Fibroblast of mammary gland (primary cell): ENCODE results near the gene MXD4.

ENCODE experiments used
- DNase-seq: peaks from one replicate; pipeline ENCODE4 v3.0.0-alpha.2; 2010; ENCODE audit warnings: low read depth
- H3K4me3 ChIP-seq: 2 replicates; pipeline ENCODE4 v1.5.1; 2011; ENCODE audit warnings: low read depth, mild to moderate bottlenecking, low read length, moderate library complexity; ENCODE audit not compliant: control insufficient read depth
- TF ChIP-seq, protein P1 (sequence below): conservative IDR thresholded peaks from 2 replicates; pipeline ENCODE4 v1.5.1; 2011; ENCODE audit warnings: low read depth, low read length, inconsistent platforms; ENCODE audit not compliant: control insufficient read depth, insufficient read depth

MXD4 gene

DNA sequence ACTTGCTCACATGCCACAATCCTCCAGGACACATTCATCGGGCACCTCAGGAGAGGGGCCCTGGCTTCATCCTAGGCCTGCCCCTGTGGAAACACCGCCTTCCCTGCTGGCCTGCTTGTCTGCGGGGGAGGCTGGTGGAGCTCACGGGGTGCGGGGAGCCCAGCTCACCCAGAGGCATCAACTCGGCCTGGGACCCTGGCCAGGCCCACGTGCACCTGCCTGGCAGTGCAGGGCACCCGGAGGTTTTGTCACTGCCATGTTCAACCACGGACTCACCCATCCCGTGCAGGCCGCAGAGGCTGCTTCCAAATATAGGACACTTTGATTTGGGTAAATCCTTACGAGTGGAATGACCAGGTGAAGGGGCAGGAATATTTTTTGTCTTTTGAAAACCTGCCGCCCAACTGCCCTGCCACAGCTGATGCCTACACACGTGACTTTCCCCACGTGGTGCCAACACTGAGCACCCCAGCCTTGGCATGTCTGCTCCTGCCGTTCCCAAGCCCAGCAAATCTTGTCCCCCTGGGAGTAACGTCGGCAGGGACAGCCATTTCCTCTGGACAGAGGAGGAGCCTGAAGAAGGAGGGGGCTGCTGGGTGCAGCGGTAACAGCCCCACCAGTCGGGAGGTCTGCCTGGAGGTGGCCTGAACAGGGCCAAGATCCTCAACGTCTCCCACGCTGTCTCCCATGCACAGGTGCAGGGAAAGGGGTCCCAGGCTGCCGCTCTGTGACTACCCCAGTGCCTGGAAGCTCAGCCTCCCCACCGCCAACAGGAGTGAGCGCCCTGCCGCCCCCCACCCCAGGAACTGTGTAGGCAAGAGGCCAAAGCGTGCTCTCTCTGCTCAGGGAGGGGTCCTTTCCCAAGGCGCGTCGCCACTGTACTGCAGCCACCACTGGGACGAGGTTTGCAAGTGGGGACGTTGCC is 8.5 kb downstream of the MXD4 start:
- H3K4me3 ChIP-seq = no peak overlapping the region
- TF ChIP-seq, protein P1, sequence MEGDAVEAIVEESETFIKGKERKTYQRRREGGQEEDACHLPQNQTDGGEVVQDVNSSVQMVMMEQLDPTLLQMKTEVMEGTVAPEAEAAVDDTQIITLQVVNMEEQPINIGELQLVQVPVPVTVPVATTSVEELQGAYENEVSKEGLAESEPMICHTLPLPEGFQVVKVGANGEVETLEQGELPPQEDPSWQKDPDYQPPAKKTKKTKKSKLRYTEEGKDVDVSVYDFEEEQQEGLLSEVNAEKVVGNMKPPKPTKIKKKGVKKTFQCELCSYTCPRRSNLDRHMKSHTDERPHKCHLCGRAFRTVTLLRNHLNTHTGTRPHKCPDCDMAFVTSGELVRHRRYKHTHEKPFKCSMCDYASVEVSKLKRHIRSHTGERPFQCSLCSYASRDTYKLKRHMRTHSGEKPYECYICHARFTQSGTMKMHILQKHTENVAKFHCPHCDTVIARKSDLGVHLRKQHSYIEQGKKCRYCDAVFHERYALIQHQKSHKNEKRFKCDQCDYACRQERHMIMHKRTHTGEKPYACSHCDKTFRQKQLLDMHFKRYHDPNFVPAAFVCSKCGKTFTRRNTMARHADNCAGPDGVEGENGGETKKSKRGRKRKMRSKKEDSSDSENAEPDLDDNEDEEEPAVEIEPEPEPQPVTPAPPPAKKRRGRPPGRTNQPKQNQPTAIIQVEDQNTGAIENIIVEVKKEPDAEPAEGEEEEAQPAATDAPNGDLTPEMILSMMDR = no peak
- DNase-seq = no peak

DNA sequence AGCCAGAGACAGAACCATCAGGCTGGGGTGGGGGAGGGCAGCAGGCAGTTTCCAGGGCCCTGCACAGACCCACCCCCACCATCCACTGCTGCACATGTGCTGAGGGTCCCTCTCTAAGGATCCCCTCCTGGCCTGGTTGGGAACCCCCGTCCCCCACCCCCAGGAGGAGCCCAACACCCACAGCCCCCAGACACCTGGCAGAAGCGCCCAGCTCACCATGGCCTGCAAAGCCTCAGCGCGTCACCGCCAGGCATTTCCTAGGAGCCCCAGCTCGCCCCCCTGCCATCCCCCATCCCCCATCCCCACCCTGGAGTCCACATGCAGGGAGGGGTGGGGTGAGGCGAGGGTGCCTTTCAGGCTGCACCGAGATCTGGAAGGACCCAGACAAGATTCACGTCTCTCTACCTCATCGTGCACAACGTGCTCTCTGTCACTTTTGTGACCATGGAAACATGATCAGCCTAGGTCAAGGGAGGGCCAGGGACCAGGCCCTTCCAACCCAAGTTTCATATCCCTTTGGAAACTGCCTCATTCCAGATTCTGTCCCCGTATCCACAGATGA is 9.3 kb downstream of the MXD4 start:
- DNase-seq = no peak
- no peak overlapping the region for H3K4me3 ChIP-seq
- TF ChIP-seq, protein P1 = no peak

DNA sequence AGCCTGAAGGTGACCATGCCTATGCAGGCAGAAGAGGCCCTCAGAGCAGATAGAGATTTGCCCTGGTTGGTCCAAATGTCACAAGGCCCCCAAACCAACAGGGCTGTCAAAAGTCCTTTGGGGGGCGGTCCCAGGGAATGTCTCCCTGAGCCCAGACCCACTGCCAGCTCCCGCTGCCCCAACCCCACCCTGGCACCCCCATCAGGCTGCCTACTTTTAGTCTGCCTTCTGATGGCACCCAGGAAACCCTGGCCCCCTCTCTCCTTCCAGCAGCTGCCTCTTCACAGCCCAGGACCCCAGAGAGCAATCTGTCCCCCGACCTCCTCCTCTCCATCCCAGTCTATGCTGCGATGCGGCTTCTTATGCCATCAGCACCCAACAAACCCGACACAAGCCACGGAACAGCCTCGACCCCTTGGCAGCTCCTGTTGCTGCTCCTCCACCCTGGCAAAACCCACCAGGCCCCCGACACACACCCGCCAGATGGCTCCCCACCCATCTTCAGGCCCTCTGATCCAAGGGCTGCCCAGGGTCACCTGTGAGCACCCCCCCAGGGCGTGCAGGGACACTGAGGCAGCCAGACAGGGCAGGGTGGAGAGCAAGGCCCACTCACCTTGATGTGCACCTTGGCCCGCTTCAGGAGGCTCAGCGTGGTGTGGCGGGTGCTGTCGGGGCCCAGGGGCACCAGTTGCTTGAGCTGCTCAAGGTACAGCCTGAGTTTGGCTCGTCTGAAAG is 9.9 kb downstream of the MXD4 start:
- DNase-seq = no peak
- H3K4me3 ChIP-seq = no peak overlapping the region
- TF ChIP-seq, protein P1 = no peak

DNA sequence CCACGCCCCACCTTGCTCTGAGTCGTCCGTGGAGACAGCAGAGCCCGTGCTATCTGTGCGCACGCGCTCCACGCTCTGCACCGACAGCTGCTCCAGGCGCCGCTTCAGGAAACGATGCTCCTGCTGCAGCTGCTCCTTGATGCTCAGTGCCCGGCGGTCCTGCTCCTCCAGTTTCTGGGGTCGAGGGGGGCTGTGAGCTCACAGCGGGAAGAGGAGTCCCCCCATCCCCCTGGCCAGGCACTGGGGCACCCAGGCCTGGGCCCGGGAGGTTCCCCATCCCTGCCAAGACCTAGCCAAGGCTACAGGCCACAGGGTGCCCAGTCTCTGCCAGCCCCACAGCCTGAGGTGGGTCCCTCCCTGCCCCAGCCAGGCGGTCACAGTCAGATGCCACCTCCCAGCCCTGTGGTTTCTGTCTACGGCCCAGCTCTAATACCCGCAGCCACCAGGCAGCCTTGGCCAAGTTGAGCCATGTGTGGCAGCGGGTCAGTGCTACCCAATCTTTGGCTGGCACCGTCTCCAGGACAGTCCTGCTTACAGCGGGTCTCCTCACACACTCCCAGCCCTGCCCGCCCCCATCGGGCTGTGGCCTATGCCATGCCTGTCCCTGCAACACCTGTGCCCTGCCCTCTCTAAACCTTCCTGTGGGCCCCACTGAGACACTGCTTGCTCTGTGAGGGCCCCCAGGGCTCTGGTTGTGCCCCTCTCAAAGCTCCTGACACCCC is 10.7 kb downstream of the MXD4 start:
- no peak for DNase-seq
- no peak overlapping the region for H3K4me3 ChIP-seq
- TF ChIP-seq, protein P1 = no peak

DNA sequence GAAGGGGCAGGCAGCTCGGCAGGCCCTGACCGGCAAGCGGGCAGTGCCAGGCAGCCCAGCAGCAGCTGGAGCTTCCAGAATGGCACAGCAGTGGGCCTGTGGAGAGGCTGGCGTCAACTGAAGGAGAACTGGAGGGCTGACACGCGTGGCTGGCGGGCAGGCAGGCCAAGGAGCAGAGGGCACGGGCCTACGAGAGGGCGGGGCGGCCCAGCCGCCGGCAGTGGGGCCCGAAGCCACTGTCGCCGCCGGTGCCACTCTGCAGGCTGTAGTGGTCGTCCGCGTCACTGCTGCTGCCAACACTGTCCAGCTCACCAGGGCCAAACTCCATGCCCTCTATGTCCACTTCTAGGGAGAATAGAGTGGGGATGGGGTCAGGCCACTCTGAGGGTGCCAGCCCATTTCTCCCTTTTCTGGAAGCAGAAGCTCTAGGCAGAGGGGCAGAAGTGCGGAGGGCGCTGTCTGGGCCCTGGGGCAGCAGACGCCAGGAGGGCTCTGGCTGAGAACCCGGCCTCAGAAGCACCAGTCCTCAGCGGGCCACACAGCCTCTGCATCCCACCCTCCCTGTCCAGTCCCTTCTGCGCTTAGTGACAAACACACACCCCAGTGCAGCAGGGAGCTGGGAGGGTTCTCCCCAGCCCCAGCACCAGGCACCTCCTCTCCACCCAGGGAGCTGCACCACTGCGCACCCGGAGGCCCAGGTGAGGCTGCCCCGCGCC is 11.4 kb downstream of the MXD4 start:
- DNase-seq = no peak
- no peak overlapping the region for H3K4me3 ChIP-seq
- TF ChIP-seq, protein P1 = no peak
